IPS DF 6.9 (cell line): ENCODE data around the gene DPP6.

ENCODE experiments used
- DNase-seq: peaks from one replicate; pipeline ENCODE4 v3.0.0-alpha.2; 2013; ENCODE audit warnings: low read depth, low spot score
- H3K27ac ChIP-seq: one replicate; pipeline ENCODE4 v1.5.1; 2013; ENCODE audit warnings: low read length, control low read depth
- H3K27me3 ChIP-seq: 2 replicates; pipeline ENCODE4 v1.6.1; 2013; ENCODE audit warnings: mild to moderate bottlenecking, low read length; ENCODE audit not compliant: control insufficient read depth, insufficient read depth
- H3K36me3 ChIP-seq: 2 replicates; pipeline ENCODE4 v1.6.1; 2013; ENCODE audit warnings: low read length; ENCODE audit not compliant: control insufficient read depth, insufficient read depth
- H3K4me1 ChIP-seq: 2 replicates; pipeline ENCODE4 v1.6.1; 2013; ENCODE audit warnings: low read length; ENCODE audit not compliant: control insufficient read depth, insufficient read depth
- H3K4me3 ChIP-seq: 2 replicates; pipeline ENCODE4 v1.5.1; 2013; ENCODE audit warnings: mild to moderate bottlenecking, low read length
- H3K9me3 ChIP-seq: 2 replicates; pipeline ENCODE4 v1.6.1; 2013; ENCODE audit warnings: low read length, inconsistent platforms; ENCODE audit not compliant: control insufficient read depth, insufficient read depth
- WGBS: extraction: QIAGEN DNeasy Blood & Tissue Kit; methylation state at CpG from one replicate; pipeline ENCODE4 v1.1.7; 2013; ENCODE audit warnings: mixed read lengths, missing lambda C conversion rate; ENCODE audit not compliant: insufficient read length, insufficient coverage; 5-methylcytosine and 5-hydroxymethylcytosine counted together

DPP6 gene

GRCh38 chr7:154688952-154689351 is 636.8 kb downstream of the DPP6 start:
- WGBS = no CpG with 5 or more reads among the region's 3 CpGs
- Histone ChIP-seq H3K27me3 (no peaks in the 10 kb centered on the region), H3K36me3 (no peaks in the 10 kb centered on the region), H3K27ac (no peak overlapping the region), H3K9me3 (no peaks in the 10 kb centered on the region; the same call in 1 of the 2 replicates), H3K4me1 (no peaks in the 10 kb centered on the region), H3K4me3 (no peak overlapping the region)
- no peak for DNase-seq

- no peaks in the 10 kb centered on the region; the same call in 1 of the 2 replicates for H3K9me3 ChIP-seq
- H3K27ac ChIP-seq = no peak overlapping the region
- no peaks in the 10 kb centered on the region for H3K27me3 ChIP-seq
- H3K36me3 ChIP-seq = no peaks in the 10 kb centered on the region
- no CpG with 5 or more reads among the region's 3 CpGs for WGBS
- no peak for DNase-seq
- no peak overlapping the region for H3K4me3 ChIP-seq
- no peaks in the 10 kb centered on the region for H3K4me1 ChIP-seq
These were observed 638.2 kb downstream of the DPP6 start for GRCh38 chr7:154690411-154690810.

DNA sequence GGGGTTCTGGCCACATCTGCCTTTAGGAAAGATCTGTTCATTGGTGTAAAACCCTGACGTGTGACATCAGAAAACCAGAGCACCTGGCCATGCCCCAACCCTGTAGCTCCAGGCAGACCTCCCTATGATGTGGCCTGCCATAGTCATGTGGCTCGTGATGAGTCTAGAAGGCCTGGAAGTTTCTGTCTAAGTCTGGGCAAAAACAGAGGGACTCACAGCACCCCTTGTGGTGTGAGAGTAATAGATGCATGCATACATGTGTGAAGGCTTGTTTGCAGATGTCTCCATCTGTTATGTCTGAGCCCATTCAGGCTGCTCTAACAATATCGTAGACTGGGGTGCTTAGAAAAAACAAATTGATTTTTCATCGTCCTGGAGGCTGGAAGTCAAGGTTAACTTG is 641.5 kb downstream of the DPP6 start:
- no CpG with 5 or more reads among the region's 4 CpGs for WGBS
- no peaks in the 10 kb centered on the region; the same call in 1 of the 2 replicates for H3K9me3 ChIP-seq
- no peaks in the 10 kb centered on the region for H3K27me3 ChIP-seq
- H3K4me1 ChIP-seq = no peaks in the 10 kb centered on the region
- DNase-seq = no peak
- no peak overlapping the region for H3K27ac ChIP-seq
- no peaks in the 10 kb centered on the region for H3K36me3 ChIP-seq
- H3K4me3 ChIP-seq = no peak overlapping the region

- Histone ChIP-seq H3K9me3 (no peaks in the 10 kb centered on the region; the same call in 1 of the 2 replicates), H3K36me3 (no peaks in the 10 kb centered on the region), H3K4me3 (no peak overlapping the region; the same call in 1 of the 2 replicates), H3K4me1 (no peaks in the 10 kb centered on the region; the same call in 1 of the 2 replicates), H3K27me3 (no peaks in the 10 kb centered on the region), H3K27ac (no peak overlapping the region)
- no CpG with 5 or more reads among the region's 14 CpGs for WGBS
- no peak for DNase-seq
These were observed 643.6 kb downstream of the DPP6 start for GRCh38 chr7:154695836-154696235.

- no CpG with 5 or more reads among the region's 8 CpGs for WGBS
- H3K36me3 ChIP-seq = no peaks in the 10 kb centered on the region
- no peaks in the 10 kb centered on the region; the same call in 1 of the 2 replicates for H3K4me1 ChIP-seq
- H3K9me3 ChIP-seq = no peaks in the 10 kb centered on the region; the same call in 1 of the 2 replicates
- no peaks in the 10 kb centered on the region for H3K27me3 ChIP-seq
- no peak overlapping the region for H3K4me3 ChIP-seq
- no peak overlapping the region for H3K27ac ChIP-seq
- DNase-seq = no peak
These were observed 644.4 kb downstream of the DPP6 start for GRCh38 chr7:154696556-154696955.

GRCh38 chr7:154698726-154699291 is 646.6 kb downstream of the DPP6 start:
- Histone ChIP-seq H3K27me3 (no peaks in the 10 kb centered on the region), H3K27ac (no peak overlapping the region), H3K4me1 (no peaks in the 10 kb centered on the region; the same call in 1 of the 2 replicates), H3K9me3 (no peaks in the 10 kb centered on the region; the same call in 1 of the 2 replicates), H3K36me3 (no peaks in the 10 kb centered on the region), H3K4me3 (no peak overlapping the region)
- no CpG with 5 or more reads among the region's 13 CpGs for WGBS
- DNase-seq = peak; percentile 43

DNA sequence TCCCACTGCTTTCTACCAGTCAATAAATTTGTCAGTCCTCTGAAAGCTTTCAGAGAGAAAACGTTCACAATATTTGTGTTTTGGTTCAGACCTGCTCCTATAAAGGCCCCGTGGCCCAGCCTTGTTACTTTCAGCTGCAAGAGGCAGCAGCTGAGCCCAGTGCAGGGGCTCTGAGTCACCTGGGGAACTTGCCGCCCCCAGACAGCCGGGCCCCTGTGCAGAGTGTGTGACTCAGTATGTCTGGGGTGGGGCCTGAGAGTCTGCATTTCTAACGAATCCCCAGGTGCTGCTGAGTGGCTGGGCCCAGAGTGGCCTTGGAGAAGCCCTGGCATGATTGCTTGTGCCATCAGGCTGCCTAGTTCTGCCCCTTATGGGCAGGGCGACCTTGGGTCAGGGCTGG is 647.2 kb downstream of the DPP6 start:
- Histone ChIP-seq H3K4me1 (no peaks in the 10 kb centered on the region; the same call in 1 of the 2 replicates), H3K4me3 (no peak overlapping the region), H3K9me3 (no peaks in the 10 kb centered on the region; the same call in 1 of the 2 replicates), H3K27me3 (no peaks in the 10 kb centered on the region), H3K36me3 (no peaks in the 10 kb centered on the region), H3K27ac (no peak overlapping the region)
- DNase-seq = no peak
- WGBS = no CpG with 5 or more reads among the region's 6 CpGs

GRCh38 chr7:154709840-154710520 is 657.8 kb downstream of the DPP6 start:
- H3K36me3 ChIP-seq = no peaks in the 10 kb centered on the region
- DNase-seq = no peak
- no peaks in the 10 kb centered on the region for H3K4me1 ChIP-seq
- no peak overlapping the region for H3K27ac ChIP-seq
- no peaks in the 10 kb centered on the region; the same call in none of the 2 replicates for H3K9me3 ChIP-seq
- H3K4me3 ChIP-seq = no peak overlapping the region
- WGBS = no CpG with 5 or more reads among the region's 6 CpGs
- H3K27me3 ChIP-seq = no peaks in the 10 kb centered on the region

- Histone ChIP-seq H3K4me3 (no peak overlapping the region), H3K27me3 (no peaks in the 10 kb centered on the region), H3K36me3 (no peaks in the 10 kb centered on the region), H3K9me3 (peaks cover 5% of the 10 kb centered on the region), H3K4me1 (no peaks in the 10 kb centered on the region), H3K27ac (no peak overlapping the region)
- DNase-seq = no peak
- no CpG with 5 or more reads among the region's 5 CpGs for WGBS
These were observed 667.8 kb downstream of the DPP6 start for GRCh38 chr7:154720016-154720415.

GRCh38 chr7:154721086-154721485 is 668.9 kb downstream of the DPP6 start:
- no peaks in the 10 kb centered on the region for H3K4me1 ChIP-seq
- no peak overlapping the region for H3K4me3 ChIP-seq
- no CpG with 5 or more reads among the region's 7 CpGs for WGBS
- H3K27me3 ChIP-seq = no peaks in the 10 kb centered on the region
- H3K27ac ChIP-seq = no peak overlapping the region
- H3K9me3 ChIP-seq = peaks cover 6% of the 10 kb centered on the region
- DNase-seq = no peak
- no peaks in the 10 kb centered on the region for H3K36me3 ChIP-seq
